T-helper 1 cell (primary cell): ENCODE data around the gene NLRP5.
A peak's percentile ranks its signal among the peaks of the same experiment; 100 is the strongest.
"Not testable (repeated sequence)": the region's sequence is repeated elsewhere in the genome, so short reads cannot be mapped to it uniquely, and the experiment has no call there.

Experiments used
- DNase-seq, 5 donors: peaks; one replicate each; pipeline ENCODE4 v3.0.0-alpha.2; 2012 to 2020

NLRP5 gene

GRCh38 chr19:56099638-56100539, 113.3 kb downstream of the NLRP5 start:
- DNase-seq: no peak

GRCh38 chr19:56101095-56101494, 114.5 kb downstream of the NLRP5 start:
- no peak for DNase-seq

DNA sequence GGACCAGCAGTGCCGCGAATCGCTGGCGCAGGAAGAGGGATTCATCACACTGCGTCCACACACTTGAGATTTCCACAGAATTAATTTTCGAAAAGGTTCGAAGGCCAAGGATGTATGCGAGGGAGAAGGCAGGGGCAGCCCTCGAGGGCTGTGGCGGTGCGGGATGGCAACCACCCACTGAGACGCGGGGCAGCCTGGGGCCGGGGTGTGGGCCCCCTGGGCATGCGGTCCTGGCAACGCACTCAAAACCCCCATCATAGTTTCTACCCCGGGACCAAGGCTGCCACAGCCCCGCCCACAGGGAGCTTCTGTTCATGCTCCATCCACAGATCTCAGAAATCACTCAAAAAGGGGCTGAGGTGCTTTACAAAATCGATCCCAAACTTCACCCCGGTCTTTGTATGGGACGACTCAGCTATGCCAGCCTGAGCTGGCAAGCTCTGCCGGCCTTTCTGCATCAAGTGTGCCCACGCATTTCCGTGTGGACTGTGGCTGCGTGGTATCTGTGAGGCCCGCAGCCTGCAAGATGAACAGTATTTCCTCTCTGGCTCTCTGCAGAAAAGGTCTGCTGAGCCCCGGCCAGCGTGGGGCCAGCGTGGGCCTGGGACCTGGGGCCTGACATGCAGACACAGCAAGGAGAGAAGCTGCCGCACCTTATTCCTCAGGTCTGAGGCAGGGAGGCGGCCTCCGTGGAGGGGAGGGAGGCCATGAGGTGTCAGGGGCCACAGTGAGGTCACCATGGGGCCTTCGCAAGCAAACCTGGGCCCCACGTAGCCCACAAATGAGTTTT, 115.4 kb downstream of the NLRP5 start:
- no peak for DNase-seq

DNA sequence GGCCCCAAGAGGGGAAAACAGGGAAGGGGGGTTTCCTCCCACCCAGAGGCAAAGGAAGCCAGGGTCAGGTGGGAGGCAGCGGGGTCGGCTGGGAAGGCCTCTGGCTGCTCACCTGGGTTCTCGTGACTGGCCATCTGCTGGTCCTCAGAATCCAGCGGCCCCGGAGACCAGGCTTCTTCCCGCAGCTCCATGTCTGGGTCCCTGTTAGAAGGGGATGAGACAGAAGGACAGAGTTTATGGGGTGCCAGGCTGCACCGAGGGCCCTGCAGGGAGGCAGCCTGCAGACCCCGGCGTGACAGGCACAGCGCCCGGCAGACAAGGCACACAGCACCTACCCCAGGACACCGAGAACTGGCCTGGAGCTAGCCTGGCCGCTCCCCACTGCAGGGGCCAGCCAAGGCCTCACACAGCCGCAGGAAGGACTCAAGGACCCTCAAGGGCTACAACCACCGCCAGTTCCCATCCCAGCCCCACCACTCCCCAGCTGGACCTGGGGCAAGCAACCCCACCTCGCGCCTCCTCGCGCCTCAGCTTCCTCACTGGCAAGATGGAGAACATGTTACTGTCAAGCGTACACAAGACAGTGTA, 116.5 kb downstream of the NLRP5 start:
- DNase-seq: no peak

GRCh38 chr19:56104423-56104822, 117.8 kb downstream of the NLRP5 start:
- DNase-seq: no peak

DNA sequence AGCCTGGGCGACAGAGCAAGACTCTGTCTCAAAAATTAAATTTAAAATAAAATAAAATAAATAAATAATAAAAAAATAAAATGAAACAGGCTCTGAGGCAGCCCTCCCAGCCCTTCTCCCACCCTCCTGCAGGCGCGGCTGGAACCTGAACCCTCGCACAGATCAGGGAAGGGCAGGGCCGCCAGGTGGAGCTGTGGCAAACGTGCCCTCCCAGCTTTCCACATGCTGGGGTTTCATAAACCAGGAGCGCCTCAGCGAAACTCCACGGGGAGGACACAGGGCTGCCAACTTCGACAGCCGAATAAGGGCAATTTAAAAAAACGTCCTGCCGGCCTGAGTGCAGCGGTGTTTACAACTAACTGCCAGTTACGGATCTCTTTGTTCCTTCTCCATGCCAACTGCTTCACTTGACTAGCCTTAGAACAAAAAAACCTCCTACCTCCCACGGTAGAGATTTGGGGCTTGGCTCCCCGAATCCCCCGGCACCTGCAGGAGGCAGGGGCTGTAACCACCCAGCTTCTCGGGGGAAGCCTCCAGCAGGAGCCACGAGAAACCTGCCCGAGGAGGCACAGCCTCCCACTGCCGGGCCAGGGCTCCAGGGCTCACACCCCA, 118.6 kb downstream of the NLRP5 start:
- DNase-seq: peak in 3 of 5 donors; percentile 23 to 36 (median 33)

- not testable (repeated sequence) for DNase-seq
These were observed 119.3 kb downstream of the NLRP5 start for GRCh38 chr19:56105831-56106396.

GRCh38 chr19:56106397-56106849, 119.8 kb downstream of the NLRP5 start:
- DNase-seq: no peak

DNA sequence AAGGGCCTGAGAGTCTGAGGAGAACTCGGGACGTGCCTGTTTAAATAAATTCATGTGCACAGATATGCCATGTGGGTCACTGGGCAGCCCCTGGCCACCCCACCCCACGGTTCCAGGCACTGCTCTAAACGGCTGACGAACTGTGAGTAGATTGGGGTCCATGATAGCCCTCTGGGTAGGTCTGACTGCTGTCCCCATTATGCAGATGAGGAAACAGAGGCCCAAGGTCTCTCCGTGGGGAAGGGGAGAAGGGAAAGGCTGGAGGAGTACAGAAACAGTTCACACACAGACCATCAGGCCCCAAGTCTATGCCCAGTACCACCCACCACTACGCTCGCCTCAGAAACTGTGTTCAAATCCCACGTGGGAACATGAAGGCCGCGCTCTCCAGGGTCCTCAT, 120.4 kb downstream of the NLRP5 start:
- DNase-seq: no peak

GRCh38 chr19:56107626-56108351, 121.2 kb downstream of the NLRP5 start:
- DNase-seq: no peak

DNA sequence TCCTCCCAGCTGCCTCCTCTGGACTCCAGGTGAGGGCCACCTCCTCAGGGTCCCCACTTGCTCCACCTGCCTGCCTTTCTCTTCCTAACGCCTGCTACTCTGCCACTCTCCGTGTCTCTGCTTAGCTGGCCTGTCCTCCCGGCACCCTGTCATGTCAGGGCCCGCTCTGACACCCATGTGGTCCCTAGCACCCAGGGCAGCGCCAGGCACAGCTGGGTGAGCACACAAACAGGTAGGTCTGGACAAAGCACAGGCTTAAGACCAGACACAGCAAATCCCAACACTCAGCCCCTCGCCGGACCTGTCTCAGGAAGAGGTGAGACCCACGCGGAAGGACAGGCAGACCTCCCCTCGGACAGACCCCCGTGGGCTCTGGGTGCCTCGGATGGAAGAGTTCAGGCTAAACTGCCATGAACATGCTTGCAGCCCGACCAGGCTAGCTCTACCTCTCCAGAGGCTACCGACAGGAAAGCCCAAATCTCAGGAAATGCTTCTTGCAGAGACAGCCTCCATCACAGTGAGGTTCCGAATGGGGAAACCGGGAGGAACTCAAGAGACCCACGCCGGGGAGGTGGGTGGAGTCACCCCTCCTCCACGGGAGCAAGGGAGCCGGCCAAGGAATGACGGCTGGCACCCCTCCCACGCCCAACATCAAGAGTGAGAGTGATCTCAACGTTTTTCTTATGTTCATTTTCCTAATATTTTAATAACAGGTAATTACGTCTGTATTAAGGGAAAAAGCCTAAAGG, 122.0 kb downstream of the NLRP5 start:
- no peak for DNase-seq

DNA sequence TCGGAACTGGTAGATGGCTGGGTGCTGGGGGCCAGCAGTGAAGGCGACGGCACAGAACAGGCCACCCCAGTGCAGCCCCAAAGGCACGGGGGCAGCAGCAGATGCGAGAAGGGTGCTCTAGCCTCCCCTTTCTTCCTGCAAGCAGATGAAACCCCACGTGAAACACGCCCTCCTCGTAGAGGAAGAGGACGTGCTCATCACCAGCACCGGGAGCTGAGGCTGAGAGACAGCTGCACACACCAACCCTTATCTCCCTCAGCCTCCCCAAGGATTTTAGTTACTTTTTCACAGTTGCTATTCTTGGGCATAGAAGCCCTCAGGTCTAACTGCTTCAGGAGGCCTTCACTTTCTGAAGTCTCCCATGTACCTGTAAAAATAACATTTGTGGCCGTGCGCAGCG, 122.7 kb downstream of the NLRP5 start:
- no peak for DNase-seq

DNA sequence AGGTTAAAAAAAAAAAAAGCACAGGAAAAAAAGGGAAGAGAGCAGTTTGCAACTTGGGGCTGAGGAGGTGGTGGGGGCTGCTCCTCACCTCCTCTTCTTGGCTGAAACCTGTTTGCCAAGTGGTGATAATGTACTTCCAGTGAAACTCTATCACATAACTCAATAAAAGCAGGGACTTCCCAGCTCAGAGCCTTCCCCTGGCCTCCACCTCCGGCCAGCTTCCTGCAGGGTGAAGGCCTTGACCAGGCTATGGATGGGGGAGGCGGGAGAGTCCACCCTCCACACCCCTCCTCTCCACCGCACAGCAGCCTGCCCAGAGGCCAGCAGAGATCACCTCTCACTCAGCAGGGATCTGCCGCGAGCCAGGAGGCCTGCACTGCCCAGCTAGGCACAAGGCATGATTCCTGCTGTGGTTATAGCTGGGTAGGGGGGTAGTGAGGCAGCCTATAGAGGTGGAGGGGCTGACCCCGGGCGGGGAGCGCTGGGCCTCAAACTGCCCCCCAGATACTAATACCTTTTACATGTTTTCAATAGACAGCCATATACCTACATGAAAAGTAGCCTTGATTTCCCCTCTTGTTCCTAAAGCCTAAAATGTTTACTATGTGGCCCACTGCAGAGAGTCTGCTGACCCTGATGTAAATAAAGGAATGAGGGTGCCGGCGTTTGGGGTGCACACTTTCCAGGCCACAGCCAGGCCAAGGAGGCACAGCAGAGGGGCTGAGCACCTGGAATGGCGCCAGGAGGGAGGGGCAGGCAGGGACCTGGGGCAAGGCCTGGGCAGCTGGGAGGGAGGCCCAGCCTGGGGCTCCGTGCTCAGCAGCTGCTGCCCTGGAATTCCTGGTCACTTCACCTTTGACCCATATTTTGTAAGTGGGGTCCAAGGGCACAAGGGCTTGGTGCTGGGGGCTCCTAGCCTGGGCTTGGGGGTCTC, 124.2 kb downstream of the NLRP5 start:
- DNase-seq: no peak
